ENCODE data around the gene NUTM2B.
"Not testable (repeated sequence)": the region's sequence is repeated elsewhere in the genome, so short reads cannot be mapped to it uniquely, and the experiment has no call there.

DNA sequence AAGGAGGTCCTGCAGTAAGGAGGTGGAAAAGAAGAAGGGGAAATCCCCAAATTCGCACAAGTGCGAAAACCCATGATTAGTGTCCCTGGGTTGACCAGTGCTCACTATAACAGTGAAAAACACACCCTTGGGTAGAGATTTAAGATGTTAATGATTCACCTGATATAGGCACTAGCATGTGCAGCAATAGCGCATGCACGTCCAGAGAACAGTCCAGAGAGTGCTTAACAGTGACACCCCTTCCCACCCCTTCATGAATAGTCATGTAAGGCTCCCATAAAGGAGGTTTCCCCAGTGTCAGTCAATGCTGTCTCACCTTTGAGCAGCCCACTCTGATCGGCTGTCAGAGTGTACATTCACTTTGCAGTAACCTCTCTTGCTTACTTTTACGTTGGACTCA, 6.4 kb upstream of the NUTM2B start:
- TF ChIP-seq, protein P1, sequence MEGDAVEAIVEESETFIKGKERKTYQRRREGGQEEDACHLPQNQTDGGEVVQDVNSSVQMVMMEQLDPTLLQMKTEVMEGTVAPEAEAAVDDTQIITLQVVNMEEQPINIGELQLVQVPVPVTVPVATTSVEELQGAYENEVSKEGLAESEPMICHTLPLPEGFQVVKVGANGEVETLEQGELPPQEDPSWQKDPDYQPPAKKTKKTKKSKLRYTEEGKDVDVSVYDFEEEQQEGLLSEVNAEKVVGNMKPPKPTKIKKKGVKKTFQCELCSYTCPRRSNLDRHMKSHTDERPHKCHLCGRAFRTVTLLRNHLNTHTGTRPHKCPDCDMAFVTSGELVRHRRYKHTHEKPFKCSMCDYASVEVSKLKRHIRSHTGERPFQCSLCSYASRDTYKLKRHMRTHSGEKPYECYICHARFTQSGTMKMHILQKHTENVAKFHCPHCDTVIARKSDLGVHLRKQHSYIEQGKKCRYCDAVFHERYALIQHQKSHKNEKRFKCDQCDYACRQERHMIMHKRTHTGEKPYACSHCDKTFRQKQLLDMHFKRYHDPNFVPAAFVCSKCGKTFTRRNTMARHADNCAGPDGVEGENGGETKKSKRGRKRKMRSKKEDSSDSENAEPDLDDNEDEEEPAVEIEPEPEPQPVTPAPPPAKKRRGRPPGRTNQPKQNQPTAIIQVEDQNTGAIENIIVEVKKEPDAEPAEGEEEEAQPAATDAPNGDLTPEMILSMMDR (IDR thresholded peaks at IDR 0.05): not testable (repeated sequence)
- TF ChIP-seq POLR2A (IDR thresholded peaks at IDR 0.05): not testable (repeated sequence)

Measured in adrenal gland (tissue), 5 donors.